ENCODE measurements around the gene MORN1. TPM values are rescaled to one million over a fixed set of nuclear protein-coding genes. Genes with fewer than 3 reads are reported as not detected.

MORN1 gene
- total and polyA plus RNA-seq, 8 donors: 4.7 to 9.3 (median 5.3) TPM

GRCh38 chr1:2437617-2438016 lies 46.3 kb upstream of the MORN1 start:
- peaks cover 0 to under 1% (median 0%) of the 10 kb centered on the region in 4 donors for H3K27me3 ChIP-seq
- H3K9me3 ChIP-seq: no peaks in the 10 kb centered on the region
- 66 to 77% methylated on average over 15 of the region's 15 CpGs for WGBS, 2 donors
- ATAC-seq: no peak
- no peaks in the 10 kb centered on the region for H3K36me3 ChIP-seq
- no peak overlapping the region for H3K4me3 ChIP-seq
- DNase-seq: no peak
- TF ChIP-seq CTCF (IDR thresholded peaks at IDR 0.05): no peak
- H3K4me1 ChIP-seq: no peaks in the 10 kb centered on the region
- FAIRE-seq: no peak
- no peak overlapping the region for H3K27ac ChIP-seq
- intact Hi-C loops (cut with DNase I): no loop called here

- intact Hi-C loops (cut with DNase I): no loop called here
- FAIRE-seq (no peak), DNase-seq (no peak), ATAC-seq (no peak)
- 46 to 68% methylated on average over 7 of the region's 7 CpGs for WGBS, 2 donors
- Histone ChIP-seq H3K4me1 (no peaks in the 10 kb centered on the region), H3K27ac (no peak overlapping the region), H3K4me3 (no peak overlapping the region), H3K27me3 (no peaks in the 10 kb centered on the region), H3K36me3 (no peaks in the 10 kb centered on the region), H3K9me3 (no peaks in the 10 kb centered on the region)
- TF ChIP-seq CTCF (IDR thresholded peaks at IDR 0.05): no peak
These were observed 45.5 kb upstream of the MORN1 start for GRCh38 chr1:2436876-2437275.

GRCh38 chr1:2435746-2436355 lies 44.5 kb upstream of the MORN1 start:
- Histone ChIP-seq H3K4me3 (no peak overlapping the region), H3K27ac (no peak overlapping the region), H3K9me3 (no peaks in the 10 kb centered on the region), H3K4me1 (no peaks in the 10 kb centered on the region), H3K36me3 (no peaks in the 10 kb centered on the region), H3K27me3 (no peaks in the 10 kb centered on the region)
- FAIRE-seq (no peak), ATAC-seq (no peak), DNase-seq (no peak)
- intact Hi-C loops (cut with DNase I): no loop called here
- WGBS, 2 donors: 30 to 55% methylated on average over 1 of the region's 2 CpGs
- TF ChIP-seq CTCF (IDR thresholded peaks at IDR 0.05): no peak

GRCh38 chr1:2435091-2435490 lies 43.7 kb upstream of the MORN1 start:
- Histone ChIP-seq H3K4me3 (no peak overlapping the region), H3K27me3 (no peaks in the 10 kb centered on the region), H3K36me3 (no peaks in the 10 kb centered on the region), H3K27ac (no peak overlapping the region), H3K9me3 (no peaks in the 10 kb centered on the region), H3K4me1 (no peaks in the 10 kb centered on the region)
- no peak for DNase-seq
- TF ChIP-seq CTCF (IDR thresholded peaks at IDR 0.05): no peak
- intact Hi-C loops (cut with DNase I): no loop called here
- ATAC-seq: no peak
- no peak for FAIRE-seq
- WGBS, 2 donors: 36 to 37% methylated on average over 7 to 9 of the region's 9 CpGs

GRCh38 chr1:2433936-2434655 lies 42.7 kb upstream of the MORN1 start:
- intact Hi-C loops (cut with DNase I): no loop called here
- no peak for FAIRE-seq
- no peaks in the 10 kb centered on the region for H3K4me1 ChIP-seq
- ATAC-seq: no peak
- no peak overlapping the region for H3K4me3 ChIP-seq
- no peaks in the 10 kb centered on the region for H3K27me3 ChIP-seq
- DNase-seq: no peak
- H3K27ac ChIP-seq: no peak overlapping the region
- no peak for TF ChIP-seq CTCF (IDR thresholded peaks at IDR 0.05)
- 32 to 48% methylated on average over 34 of the region's 34 CpGs for WGBS, 2 donors
- H3K9me3 ChIP-seq: no peaks in the 10 kb centered on the region
- no peaks in the 10 kb centered on the region for H3K36me3 ChIP-seq

Measured in pancreas (tissue), 10 donors.